Suppressor macrophage treated with lipopolysaccharide for 1 hour (primary cell): ENCODE data around the gene LTC4S.

Experiments used
- DNase-seq, 3 donors: peaks; one replicate each; pipeline ENCODE4 v3.0.0-alpha.2; 2020 to 2022

The LTC4S gene

GRCh38 chr5:179812135-179812825, 18.5 kb downstream of the LTC4S start:
- no peak for DNase-seq

GRCh38 chr5:179812997-179813607, 19.3 kb downstream of the LTC4S start:
- DNase-seq = no peak

- DNase-seq = no peak
These were observed 20.3 kb downstream of the LTC4S start for GRCh38 chr5:179814090-179814489.

- DNase-seq = no peak
These were observed 21.9 kb downstream of the LTC4S start for GRCh38 chr5:179815491-179816249.

- DNase-seq = no peak
These were observed 22.6 kb downstream of the LTC4S start for GRCh38 chr5:179816401-179816795.

- peak in 1 of 3 donors; percentile 59 for DNase-seq
These were observed 23.1 kb downstream of the LTC4S start for GRCh38 chr5:179816796-179817469.

GRCh38 chr5:179817470-179817840, 23.7 kb downstream of the LTC4S start:
- DNase-seq = no peak

- peak; percentile 52 to 63 (median 62) for DNase-seq
These were observed 24.3 kb downstream of the LTC4S start for GRCh38 chr5:179817890-179818745.

GRCh38 chr5:179818746-179819295, 25.0 kb downstream of the LTC4S start:
- peak; percentile 95 to 98 (median 96) for DNase-seq

GRCh38 chr5:179819296-179820126, 25.7 kb downstream of the LTC4S start:
- peak; percentile 59 to 84 (median 64) for DNase-seq

- DNase-seq = no peak
These were observed 26.3 kb downstream of the LTC4S start for GRCh38 chr5:179820127-179820482.

GRCh38 chr5:179820483-179821297, 26.9 kb downstream of the LTC4S start, which contains the start of gene SQSTM1:
Gene SQSTM1, plus strand, starts transcription at chr5:179820905. Its CDS starts 32 bp downstream, at chr5:179820937.
- DNase-seq = peak; percentile 85 to 96 (median 92)

- DNase-seq = peak; percentile 90 to 96 (median 92)
These were observed 27.7 kb downstream of the LTC4S start for GRCh38 chr5:179821298-179822058.

- DNase-seq = no peak
These were observed 28.3 kb downstream of the LTC4S start for GRCh38 chr5:179822059-179822432.

- DNase-seq = no peak
These were observed 28.7 kb downstream of the LTC4S start for GRCh38 chr5:179822444-179822990.

- no peak for DNase-seq
These were observed 30.4 kb downstream of the LTC4S start for GRCh38 chr5:179823937-179824744.

- DNase-seq = no peak
These were observed 30.9 kb downstream of the LTC4S start for GRCh38 chr5:179824745-179825112.

GRCh38 chr5:179825655-179826182, 31.9 kb downstream of the LTC4S start:
- DNase-seq = no peak
